PC-3 (cell line): Measurements from ENCODE around the gene VWA7. TPM values are rescaled to one million over a fixed set of nuclear protein-coding genes. Genes with fewer than 3 reads are reported as not detected.
"Not testable (repeated sequence)": the region's sequence is repeated elsewhere in the genome, so short reads cannot be mapped to it uniquely, and the experiment has no call there.

Experiments
- ATAC-seq: fragments of 200-7000 bp; cut with Tn5 transposase; 2 replicates; pipeline ENCODE4 v1.9.1; 2020; ENCODE audit warnings: mild to moderate bottlenecking, moderate library complexity
- BruUV-seq: library from RNA; stranded (reverse); fragments of 400-500 nt; replicated peaks from 2 replicates; lab custom pipeline; 2021; lab: Mats Ljungman, UMichigan
- CTCF ChIA-PET: fragments of 300-600 bp; sonication (Branson Sonifier 250); formaldehyde crosslinking; loops from one replicate; lab custom pipeline; 2022; ENCODE audit warnings: antibody characterized with exemption; lab: Charles Lee
- POLR2A ChIA-PET: fragments of 300-600 bp; sonication (Branson Sonifier 250); formaldehyde crosslinking; loops from one replicate; lab custom pipeline; 2022; ENCODE audit warnings: antibody characterized with exemption; ENCODE audit not compliant: unreplicated experiment; lab: Charles Lee
- DNase-seq: peaks from one replicate; pipeline ENCODE4 v3.0.0-alpha.2; 2015
- H2AFZ ChIP-seq: fragments of 300-600 bp; sonication (generic); 2 replicates; pipeline ENCODE4 v1.6.0; 2016; ENCODE audit warnings: antibody characterized with exemption, low read length
- H3F3A ChIP-seq: fragments of 300-600 bp; sonication (generic); one replicate; pipeline ENCODE4 v1.6.0; 2017; ENCODE audit warnings: antibody characterized with exemption, low read length, control low read depth, mild to moderate bottlenecking; ENCODE audit not compliant: unreplicated experiment
- H3K27ac ChIP-seq: fragments of 300-600 bp; sonication (generic); 2 replicates; pipeline ENCODE4 v1.5.1; 2016; ENCODE audit warnings: mild to moderate bottlenecking, low read length
- H3K27me3 ChIP-seq: fragments of 300-600 bp; sonication (generic); 2 replicates; pipeline ENCODE4 v1.6.1; 2016; ENCODE audit warnings: low read length, mixed read lengths
- H3K36me3 ChIP-seq: fragments of 300-600 bp; sonication (generic); 2 replicates; pipeline ENCODE4 v1.6.1; 2016; ENCODE audit warnings: low read depth, mixed run types, low read length, mixed read lengths
- H3K4me1 ChIP-seq: fragments of 300-600 bp; sonication (generic); 2 replicates; pipeline ENCODE4 v1.5.1; 2016; ENCODE audit warnings: low read length; ENCODE audit not compliant: insufficient read depth
- H3K4me2 ChIP-seq: fragments of 300-600 bp; sonication (generic); 2 replicates; pipeline ENCODE4 v1.6.0; 2016; ENCODE audit warnings: low read length
- H3K4me3 ChIP-seq: fragments of 300-600 bp; sonication (generic); 2 replicates; pipeline ENCODE4 v1.5.1; 2016; ENCODE audit warnings: mild to moderate bottlenecking, low read length, mixed read lengths
- H3K79me2 ChIP-seq: fragments of 300-600 bp; sonication (generic); 2 replicates; pipeline ENCODE4 v1.6.1; 2017; ENCODE audit warnings: low read length, mixed read lengths
- H3K9ac ChIP-seq: fragments of 300-600 bp; sonication (generic); 2 replicates; pipeline ENCODE4 v1.6.0; 2016; ENCODE audit warnings: mild to moderate bottlenecking, low read length
- H3K9me2 ChIP-seq: fragments of 300-600 bp; sonication (generic); replicated peaks from 2 replicates; pipeline ENCODE4 v1.6.1; 2016; ENCODE audit warnings: mixed run types, low read length, mixed read lengths
- H3K9me3 ChIP-seq: fragments of 300-600 bp; sonication (generic); 2 replicates; pipeline ENCODE4 v1.6.1; 2016; ENCODE audit warnings: low read length, mixed read lengths
- H4K20me1 ChIP-seq: fragments of 300-600 bp; sonication (generic); 2 replicates; pipeline ENCODE4 v1.6.1; 2016; ENCODE audit warnings: low read length, mixed read lengths
- CTCF ChIP-seq: fragments of 300-600 bp; sonication (generic); conservative IDR thresholded peaks from 2 replicates; pipeline ENCODE4 v1.5.1; 2017; ENCODE audit warnings: antibody characterized with exemption, low read depth, mild to moderate bottlenecking, low read length
- EZH2 ChIP-seq: fragments of 300-600 bp; sonication (generic); IDR thresholded peaks from one replicate; pipeline ENCODE4 v1.6.1; 2017; ENCODE audit warnings: antibody characterized with exemption, mild to moderate bottlenecking, low read length; ENCODE audit not compliant: unreplicated experiment
- EZH2phosphoT487 ChIP-seq: fragments of 300-600 bp; sonication (generic); IDR thresholded peaks from 2 replicates; pipeline ENCODE4 v1.6.1; 2018; ENCODE audit warnings: mild to moderate bottlenecking, antibody characterized with exemption, low read length, borderline replicate concordance
- intact Hi-C: fragments of 100-400 bp; cut with micrococcal nuclease; formaldehyde crosslinking; loops from 2 replicates; pipeline ENCODE4 v1.9.0; 2023
- total RNA-seq: library from RNA; depleted of rRNA; stranded (reverse); fragments of >200 nt; gene quantifications from 2 replicates; pipeline ENCODE4 v1.2.3, GENCODE V29; 2014

The VWA7 gene
- total RNA-seq, 1 experiment from 2014 or later: 1.9 TPM

- intact Hi-C loops: no loop called here
- peaks cover 12% of the 10 kb centered on the region for H4K20me1 ChIP-seq
- TF ChIP-seq CTCF: no peak
- no peak for TF ChIP-seq EZH2phosphoT487
- TF ChIP-seq EZH2: no peak
- CTCF ChIA-PET: interaction anchor here (1.2 kb wide), 1 partner anchor 40 kb away, joined by 3 read pairs; no protein-coding TSS in a partner anchor
- no peaks in the 10 kb centered on the region for H3K36me3 ChIP-seq
- no TSS peak for BruUV-seq
- no peak for DNase-seq
- no peaks in the 10 kb centered on the region for H3F3A ChIP-seq
- peak overlapping the region; percentile 71 for H3K4me2 ChIP-seq
- ATAC-seq: no peak
- H3K4me1 ChIP-seq: peaks cover 8% of the 10 kb centered on the region
- H3K4me3 ChIP-seq: 0 out of 2 replicates have a peak overlapping the region, but pooled peaks have one; percentile 44
- no peaks in the 10 kb centered on the region for H3K27me3 ChIP-seq
- no peaks in the 10 kb centered on the region for H3K9me2 ChIP-seq
- no peaks in the 10 kb centered on the region for H3K9me3 ChIP-seq
- H2AFZ ChIP-seq: no peak overlapping the region
- H3K27ac ChIP-seq: no peak overlapping the region
- POLR2A ChIA-PET: interaction anchor here (1.0 kb wide), 1 partner anchor 149 kb away, joined by 6 read pairs; the partner anchor contains the start of gene GPANK1
- peaks cover 24% of the 10 kb centered on the region for H3K79me2 ChIP-seq
- H3K9ac ChIP-seq: no peak overlapping the region
Measured at GRCh38 chr6:31813465-31813849, 36.3 kb upstream of the VWA7 start.

- no peaks in the 10 kb centered on the region for H3K9me3 ChIP-seq
- H3K9me2 ChIP-seq: no peaks in the 10 kb centered on the region
- no TSS peak for BruUV-seq
- TF ChIP-seq EZH2phosphoT487 (no peak), EZH2 (no peak), CTCF (no peak)
- no peaks in the 10 kb centered on the region for H3F3A ChIP-seq
- peaks cover 10% of the 10 kb centered on the region for H3K79me2 ChIP-seq
- no peaks in the 10 kb centered on the region for H3K36me3 ChIP-seq
- no peak overlapping the region for H3K9ac ChIP-seq
- H3K4me3 ChIP-seq: no peak overlapping the region
- no peaks in the 10 kb centered on the region for H3K27me3 ChIP-seq
- no peak overlapping the region for H3K27ac ChIP-seq
- no peak overlapping the region for H3K4me2 ChIP-seq
- POLR2A ChIA-PET: no interaction called here
- H2AFZ ChIP-seq: no peak overlapping the region
- intact Hi-C loops: no loop called here
- CTCF ChIA-PET: no interaction called here
- no peaks in the 10 kb centered on the region for H4K20me1 ChIP-seq
- H3K4me1 ChIP-seq: peaks cover 6% of the 10 kb centered on the region
- ATAC-seq (no peak), DNase-seq (no peak)
Measured at GRCh38 chr6:31811645-31812044, 34.5 kb upstream of the VWA7 start.

- POLR2A ChIA-PET, H3K4me3 ChIP-seq, H3K27me3 ChIP-seq, H3K9me3 ChIP-seq, ATAC-seq, intact Hi-C loops, BruUV-seq, H3F3A ChIP-seq, H3K9ac ChIP-seq, H2AFZ ChIP-seq, H3K4me2 ChIP-seq, H4K20me1 ChIP-seq, H3K4me1 ChIP-seq, H3K36me3 ChIP-seq, H3K9me2 ChIP-seq, H3K27ac ChIP-seq, DNase-seq: not testable (repeated sequence)
- CTCF ChIA-PET: interaction anchor here (0.6 kb wide), 1 partner anchor 209 kb away, joined by 3 read pairs; no protein-coding TSS in a partner anchor
- H3K79me2 ChIP-seq: peaks cover 28% of the 10 kb centered on the region
Measured at GRCh38 chr6:31808599-31808998, 31.5 kb upstream of the VWA7 start.
